CD4-positive, alpha-beta T cell treated with Interleukin-21 for 1 hour (primary cell): Measurements from ENCODE around the gene UNC45B.
A peak's percentile ranks its signal among the peaks of the same experiment; 100 is the strongest.
"Not testable (repeated sequence)": the region's sequence is repeated elsewhere in the genome, so short reads cannot be mapped to it uniquely, and the experiment has no call there.

Experiments
- DNase-seq: peaks from one replicate; pipeline ENCODE4 v3.0.0-alpha.2; 2020

Gene UNC45B

DNA sequence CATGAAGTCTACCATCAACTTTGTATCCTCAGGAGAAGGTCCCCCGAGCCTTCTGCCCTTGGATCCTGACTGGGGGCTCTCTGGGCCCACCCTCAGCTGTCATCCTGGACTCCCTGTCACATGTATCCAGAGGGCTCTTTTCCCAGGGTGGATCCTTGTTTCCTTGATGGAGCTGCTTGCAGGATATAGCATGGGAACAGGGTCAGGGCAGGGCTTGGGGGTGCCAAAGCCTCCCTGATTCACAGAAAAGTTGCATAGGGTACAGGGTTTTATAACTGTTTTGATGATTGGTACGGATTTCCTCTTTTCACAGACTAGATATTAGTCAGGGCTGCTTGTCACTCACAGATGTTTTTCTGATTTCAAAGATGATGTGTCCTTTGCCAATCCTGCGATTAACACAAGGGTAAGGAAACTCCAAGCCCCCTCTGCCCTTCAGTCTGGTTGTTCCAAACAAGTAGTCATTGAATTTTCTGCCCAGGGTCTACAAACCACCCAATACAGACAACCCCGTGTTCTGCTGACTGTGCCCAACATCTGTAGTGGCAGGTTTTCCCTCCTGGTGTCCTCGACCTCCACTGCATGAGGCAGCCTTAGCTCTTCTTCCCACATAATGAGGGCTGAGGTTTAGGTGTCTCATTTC, 67.1 kb downstream of the UNC45B start:
- peak; percentile 42 for DNase-seq

GRCh38 chr17:35217107-35217506, 69.5 kb downstream of the UNC45B start:
- DNase-seq: no peak

GRCh38 chr17:35218915-35219314, 71.3 kb downstream of the UNC45B start:
- peak; percentile 29 for DNase-seq

GRCh38 chr17:35222452-35222851, 74.8 kb downstream of the UNC45B start:
- no peak for DNase-seq

DNA sequence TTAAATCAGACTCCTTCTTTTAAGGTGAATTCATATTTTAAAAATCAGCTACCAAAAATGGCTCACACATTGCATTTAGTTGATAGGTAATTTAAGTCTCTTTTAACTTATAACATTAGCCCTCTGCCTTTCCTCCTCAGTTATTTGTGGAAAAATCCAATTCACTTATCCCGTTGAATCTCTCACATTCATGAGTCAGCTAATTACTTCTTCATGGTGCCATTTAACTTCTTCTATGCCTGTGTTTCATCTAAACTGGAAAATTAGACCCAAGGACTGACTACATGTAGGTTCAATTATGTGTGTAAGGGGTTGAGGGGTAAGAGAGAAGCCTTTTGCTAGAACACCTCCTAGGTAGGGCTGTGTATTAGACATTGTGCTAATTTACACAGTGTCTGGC, 76.8 kb downstream of the UNC45B start:
- no peak for DNase-seq

- DNase-seq: no peak
These were observed 79.9 kb downstream of the UNC45B start for GRCh38 chr17:35227546-35227945.

GRCh38 chr17:35229638-35230037, 82.0 kb downstream of the UNC45B start:
- no peak for DNase-seq

DNA sequence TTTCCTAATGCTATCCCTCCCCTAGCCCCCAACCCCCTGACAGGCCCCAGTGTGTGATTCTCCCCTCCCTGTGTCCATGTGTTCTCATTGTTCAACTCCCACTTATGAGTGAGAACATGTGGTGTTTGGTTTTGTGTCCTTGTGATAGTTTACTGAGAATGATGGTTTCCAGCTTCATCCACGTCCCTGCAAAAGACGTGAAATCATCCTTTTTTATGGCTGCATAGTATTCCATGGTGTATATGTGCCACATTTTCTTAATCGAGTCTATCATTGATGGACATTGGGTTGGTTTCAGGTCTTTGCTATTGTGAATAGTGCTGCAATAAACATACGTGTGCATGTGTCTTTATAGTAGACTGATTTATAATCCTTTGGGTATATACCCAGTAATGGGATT, 86.7 kb downstream of the UNC45B start:
- not testable (repeated sequence) for DNase-seq

- no peak for DNase-seq
These were observed 87.7 kb downstream of the UNC45B start for GRCh38 chr17:35235289-35235688.

GRCh38 chr17:35235917-35236316, 88.3 kb downstream of the UNC45B start:
- no peak for DNase-seq

DNA sequence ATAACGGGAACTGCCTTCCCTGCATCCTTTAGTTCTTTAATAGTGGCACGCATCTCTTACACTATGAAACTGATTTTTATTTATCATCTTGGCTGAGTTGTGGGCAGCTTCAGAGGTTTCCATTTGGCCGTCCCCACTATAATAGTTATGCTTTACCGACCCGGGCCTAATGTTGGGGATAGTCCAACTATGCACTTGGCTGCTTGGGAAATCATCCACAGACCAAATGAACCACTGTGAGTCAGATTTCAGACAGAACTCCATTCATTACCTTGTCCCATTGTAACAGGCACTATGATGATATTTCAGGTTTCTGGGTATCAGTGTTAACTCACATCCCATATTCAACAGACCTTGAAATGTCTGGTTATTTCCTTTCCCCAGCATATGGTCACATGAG, 89.2 kb downstream of the UNC45B start:
- no peak for DNase-seq

DNA sequence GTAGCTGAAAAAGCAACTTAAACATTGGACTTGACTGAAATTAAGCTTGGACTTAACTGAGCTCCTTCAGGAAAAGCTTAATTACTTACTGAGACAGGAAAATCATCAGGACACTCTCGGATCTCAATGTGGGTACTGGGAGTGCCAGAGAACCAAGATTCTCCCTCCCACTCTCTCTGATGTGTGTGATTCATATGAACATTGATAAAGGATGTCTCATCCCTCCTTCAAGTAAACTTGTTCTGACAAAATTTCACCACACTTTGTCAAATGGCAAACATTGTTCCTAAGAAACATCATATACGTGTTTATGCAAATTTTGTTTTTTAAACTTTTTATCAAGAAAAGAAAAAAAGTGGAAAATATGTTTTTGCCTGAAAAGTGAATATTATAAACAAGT, 91.2 kb downstream of the UNC45B start:
- no peak for DNase-seq
